ENCODE results near the gene POU6F2. TPM values are rescaled to one million over a fixed set of nuclear protein-coding genes. Genes with fewer than 3 reads are reported as not detected.

Gene POU6F2
- polyA plus RNA-seq, 2 donors = 0.08 to 0.12 TPM

- Histone ChIP-seq H3K4me1 (ENCODE audit: control insufficient read depth in 2 of 2, insufficient read depth in 2 of 2, low read length in 1 of 2) (no peaks in the 10 kb centered on the region), H3K27me3 (ENCODE audit: control insufficient read depth in 1 of 2, insufficient read depth in 2 of 2, low read length in 2 of 2) (no peaks in the 10 kb centered on the region), H3K4me3 (ENCODE audit: low read depth in 1 of 2, low read length in 2 of 2) (no peak overlapping the region), H3K9me3 (ENCODE audit: control insufficient read depth in 2 of 2, insufficient read depth in 1 of 2, low read depth in 1 of 2, low read length in 1 of 2) (no peaks in the 10 kb centered on the region), H3K27ac (ENCODE audit: low read depth in 2 of 2, low read length in 1 of 2) (no peak overlapping the region), H3K36me3 (ENCODE audit: control insufficient read depth in 2 of 2, insufficient read depth in 2 of 2, low read length in 1 of 2) (no peaks in the 10 kb centered on the region)
- WGBS, 2 donors = 75 to 76% methylated on average over 5 of the region's 5 CpGs
Observed at GRCh38 chr7:39132306-39132705, 154.6 kb downstream of the POU6F2 start.

GRCh38 chr7:39133088-39133487 is 155.4 kb downstream of the POU6F2 start:
- whole genome bisulfite sequencing, 2 donors = 76 to 80% methylated on average over 4 of the region's 4 CpGs
- Histone ChIP-seq H3K4me3 (ENCODE audit: low read depth in 1 of 2, low read length in 2 of 2) (no peak overlapping the region), H3K4me1 (ENCODE audit: control insufficient read depth in 2 of 2, insufficient read depth in 2 of 2, low read length in 1 of 2) (no peaks in the 10 kb centered on the region), H3K9me3 (ENCODE audit: control insufficient read depth in 2 of 2, insufficient read depth in 1 of 2, low read depth in 1 of 2, low read length in 1 of 2) (no peaks in the 10 kb centered on the region), H3K27ac (ENCODE audit: low read depth in 2 of 2, low read length in 1 of 2) (no peak overlapping the region), H3K27me3 (ENCODE audit: control insufficient read depth in 1 of 2, insufficient read depth in 2 of 2, low read length in 2 of 2) (no peaks in the 10 kb centered on the region), H3K36me3 (ENCODE audit: control insufficient read depth in 2 of 2, insufficient read depth in 2 of 2, low read length in 1 of 2) (no peaks in the 10 kb centered on the region)

GRCh38 chr7:39137480-39137879 is 159.8 kb downstream of the POU6F2 start:
- H3K4me3 ChIP-seq (ENCODE audit: low read depth in 1 of 2, low read length in 2 of 2) = no peak overlapping the region
- H3K9me3 ChIP-seq (ENCODE audit: control insufficient read depth in 2 of 2, insufficient read depth in 1 of 2, low read depth in 1 of 2, low read length in 1 of 2) = no peaks in the 10 kb centered on the region

GRCh38 chr7:39142750-39143149 is 165.0 kb downstream of the POU6F2 start:
- no peaks in the 10 kb centered on the region for H3K27me3 ChIP-seq (ENCODE audit: control insufficient read depth in 1 of 2, insufficient read depth in 2 of 2, low read length in 2 of 2)
- H3K4me3 ChIP-seq (ENCODE audit: low read depth in 1 of 2, low read length in 2 of 2) = no peak overlapping the region
- no peaks in the 10 kb centered on the region for H3K9me3 ChIP-seq (ENCODE audit: control insufficient read depth in 2 of 2, insufficient read depth in 1 of 2, low read depth in 1 of 2, low read length in 1 of 2)
- 68 to 78% methylated on average over 1 of the region's 1 CpG for WGBS, 2 donors
- H3K36me3 ChIP-seq (ENCODE audit: control insufficient read depth in 2 of 2, insufficient read depth in 2 of 2, low read length in 1 of 2) = no peaks in the 10 kb centered on the region
- H3K27ac ChIP-seq (ENCODE audit: low read depth in 2 of 2, low read length in 1 of 2) = no peak overlapping the region
- no peaks in the 10 kb centered on the region for H3K4me1 ChIP-seq (ENCODE audit: control insufficient read depth in 2 of 2, insufficient read depth in 2 of 2, low read length in 1 of 2)

More at GRCh38 chr7:39137480-39137879, 159.8 kb downstream of the POU6F2 start:
- Histone ChIP-seq H3K27ac (ENCODE audit: low read depth in 2 of 2, low read length in 1 of 2) (no peak overlapping the region), H3K36me3 (ENCODE audit: control insufficient read depth in 2 of 2, insufficient read depth in 2 of 2, low read length in 1 of 2) (no peaks in the 10 kb centered on the region), H3K4me1 (ENCODE audit: control insufficient read depth in 2 of 2, insufficient read depth in 2 of 2, low read length in 1 of 2) (no peaks in the 10 kb centered on the region), H3K27me3 (ENCODE audit: control insufficient read depth in 1 of 2, insufficient read depth in 2 of 2, low read length in 2 of 2) (no peaks in the 10 kb centered on the region)
- 83 to 87% methylated on average over 1 of the region's 1 CpG for WGBS, 2 donors

GRCh38 chr7:39144420-39144819 is 166.7 kb downstream of the POU6F2 start:
- H3K4me1 ChIP-seq (ENCODE audit: control insufficient read depth in 2 of 2, insufficient read depth in 2 of 2, low read length in 1 of 2) = no peaks in the 10 kb centered on the region
- no peak overlapping the region for H3K27ac ChIP-seq (ENCODE audit: low read depth in 2 of 2, low read length in 1 of 2)
- no peak overlapping the region for H3K4me3 ChIP-seq (ENCODE audit: low read depth in 1 of 2, low read length in 2 of 2)
- WGBS, 2 donors = 67 to 83% methylated on average over 1 of the region's 1 CpG
- no peaks in the 10 kb centered on the region for H3K9me3 ChIP-seq (ENCODE audit: control insufficient read depth in 2 of 2, insufficient read depth in 1 of 2, low read depth in 1 of 2, low read length in 1 of 2)
- H3K27me3 ChIP-seq (ENCODE audit: control insufficient read depth in 1 of 2, insufficient read depth in 2 of 2, low read length in 2 of 2) = no peaks in the 10 kb centered on the region
- H3K36me3 ChIP-seq (ENCODE audit: control insufficient read depth in 2 of 2, insufficient read depth in 2 of 2, low read length in 1 of 2) = no peaks in the 10 kb centered on the region

GRCh38 chr7:39145283-39145682 is 167.6 kb downstream of the POU6F2 start:
- no peaks in the 10 kb centered on the region for H3K36me3 ChIP-seq (ENCODE audit: control insufficient read depth in 2 of 2, insufficient read depth in 2 of 2, low read length in 1 of 2)
- WGBS, 2 donors = 69 to 75% methylated on average over 3 of the region's 3 CpGs
- H3K27me3 ChIP-seq (ENCODE audit: control insufficient read depth in 1 of 2, insufficient read depth in 2 of 2, low read length in 2 of 2) = no peaks in the 10 kb centered on the region
- no peak overlapping the region for H3K4me3 ChIP-seq (ENCODE audit: low read depth in 1 of 2, low read length in 2 of 2)
- no peak overlapping the region for H3K27ac ChIP-seq (ENCODE audit: low read depth in 2 of 2, low read length in 1 of 2)
- no peaks in the 10 kb centered on the region for H3K4me1 ChIP-seq (ENCODE audit: control insufficient read depth in 2 of 2, insufficient read depth in 2 of 2, low read length in 1 of 2)
- H3K9me3 ChIP-seq (ENCODE audit: control insufficient read depth in 2 of 2, insufficient read depth in 1 of 2, low read depth in 1 of 2, low read length in 1 of 2) = no peaks in the 10 kb centered on the region

GRCh38 chr7:39145935-39146334 is 168.2 kb downstream of the POU6F2 start:
- Histone ChIP-seq H3K27ac (ENCODE audit: low read depth in 2 of 2, low read length in 1 of 2) (no peak overlapping the region), H3K4me3 (ENCODE audit: low read depth in 1 of 2, low read length in 2 of 2) (no peak overlapping the region), H3K27me3 (ENCODE audit: control insufficient read depth in 1 of 2, insufficient read depth in 2 of 2, low read length in 2 of 2) (no peaks in the 10 kb centered on the region), H3K4me1 (ENCODE audit: control insufficient read depth in 2 of 2, insufficient read depth in 2 of 2, low read length in 1 of 2) (no peaks in the 10 kb centered on the region), H3K36me3 (ENCODE audit: control insufficient read depth in 2 of 2, insufficient read depth in 2 of 2, low read length in 1 of 2) (no peaks in the 10 kb centered on the region), H3K9me3 (ENCODE audit: control insufficient read depth in 2 of 2, insufficient read depth in 1 of 2, low read depth in 1 of 2, low read length in 1 of 2) (no peaks in the 10 kb centered on the region)

- H3K4me1 ChIP-seq (ENCODE audit: control insufficient read depth in 2 of 2, insufficient read depth in 2 of 2, low read length in 1 of 2) = no peaks in the 10 kb centered on the region
- 82 to 84% methylated on average over 4 of the region's 4 CpGs for WGBS, 2 donors
- H3K4me3 ChIP-seq (ENCODE audit: low read depth in 1 of 2, low read length in 2 of 2) = no peak overlapping the region
- no peak overlapping the region for H3K27ac ChIP-seq (ENCODE audit: low read depth in 2 of 2, low read length in 1 of 2)
- no peaks in the 10 kb centered on the region for H3K27me3 ChIP-seq (ENCODE audit: control insufficient read depth in 1 of 2, insufficient read depth in 2 of 2, low read length in 2 of 2)
- no peaks in the 10 kb centered on the region for H3K9me3 ChIP-seq (ENCODE audit: control insufficient read depth in 2 of 2, insufficient read depth in 1 of 2, low read depth in 1 of 2, low read length in 1 of 2)
- no peaks in the 10 kb centered on the region for H3K36me3 ChIP-seq (ENCODE audit: control insufficient read depth in 2 of 2, insufficient read depth in 2 of 2, low read length in 1 of 2)
Observed at GRCh38 chr7:39152701-39153100, 175.0 kb downstream of the POU6F2 start.

GRCh38 chr7:39153113-39153512 is 175.4 kb downstream of the POU6F2 start:
- no peak overlapping the region for H3K27ac ChIP-seq (ENCODE audit: low read depth in 2 of 2, low read length in 1 of 2)
- no peak overlapping the region for H3K4me3 ChIP-seq (ENCODE audit: low read depth in 1 of 2, low read length in 2 of 2)
- H3K9me3 ChIP-seq (ENCODE audit: control insufficient read depth in 2 of 2, insufficient read depth in 1 of 2, low read depth in 1 of 2, low read length in 1 of 2) = no peaks in the 10 kb centered on the region
- 87 to 88% methylated on average over 5 of the region's 5 CpGs for WGBS, 2 donors
- no peaks in the 10 kb centered on the region for H3K36me3 ChIP-seq (ENCODE audit: control insufficient read depth in 2 of 2, insufficient read depth in 2 of 2, low read length in 1 of 2)
- no peaks in the 10 kb centered on the region for H3K4me1 ChIP-seq (ENCODE audit: control insufficient read depth in 2 of 2, insufficient read depth in 2 of 2, low read length in 1 of 2)
- no peaks in the 10 kb centered on the region for H3K27me3 ChIP-seq (ENCODE audit: control insufficient read depth in 1 of 2, insufficient read depth in 2 of 2, low read length in 2 of 2)

- WGBS, 2 donors = 57 to 74% methylated on average over 5 of the region's 5 CpGs
- H3K4me1 ChIP-seq (ENCODE audit: control insufficient read depth in 2 of 2, insufficient read depth in 2 of 2, low read length in 1 of 2) = no peaks in the 10 kb centered on the region
- H3K4me3 ChIP-seq (ENCODE audit: low read depth in 1 of 2, low read length in 2 of 2) = no peak overlapping the region
- H3K27me3 ChIP-seq (ENCODE audit: control insufficient read depth in 1 of 2, insufficient read depth in 2 of 2, low read length in 2 of 2) = no peaks in the 10 kb centered on the region
- H3K9me3 ChIP-seq (ENCODE audit: control insufficient read depth in 2 of 2, insufficient read depth in 1 of 2, low read depth in 1 of 2, low read length in 1 of 2) = no peaks in the 10 kb centered on the region
- no peak overlapping the region for H3K27ac ChIP-seq (ENCODE audit: low read depth in 2 of 2, low read length in 1 of 2)
- H3K36me3 ChIP-seq (ENCODE audit: control insufficient read depth in 2 of 2, insufficient read depth in 2 of 2, low read length in 1 of 2) = no peaks in the 10 kb centered on the region
Observed at GRCh38 chr7:39153647-39154046, 175.9 kb downstream of the POU6F2 start.
